NCI-H510A (cell line): ENCODE results near the gene BACH2.
A peak's percentile ranks its signal among the peaks of the same experiment; 100 is the strongest.
"Not testable (repeated sequence)": the region's sequence is repeated elsewhere in the genome, so short reads cannot be mapped to it uniquely, and the experiment has no call there.

Experiments
- DNase-seq: peaks from one replicate; lab custom pipeline; 2025; lab: John Stamatoyannopoulos, UW

The BACH2 gene

GRCh38 chr6:90212274-90212673, 84.4 kb downstream of the BACH2 start:
- DNase-seq = no peak

- no peak for DNase-seq
These were observed 87.1 kb downstream of the BACH2 start for GRCh38 chr6:90209527-90209926.

- not testable (repeated sequence) for DNase-seq
These were observed 88.0 kb downstream of the BACH2 start for GRCh38 chr6:90208690-90209089.

GRCh38 chr6:90204327-90205056, 92.2 kb downstream of the BACH2 start:
- no peak for DNase-seq

DNA sequence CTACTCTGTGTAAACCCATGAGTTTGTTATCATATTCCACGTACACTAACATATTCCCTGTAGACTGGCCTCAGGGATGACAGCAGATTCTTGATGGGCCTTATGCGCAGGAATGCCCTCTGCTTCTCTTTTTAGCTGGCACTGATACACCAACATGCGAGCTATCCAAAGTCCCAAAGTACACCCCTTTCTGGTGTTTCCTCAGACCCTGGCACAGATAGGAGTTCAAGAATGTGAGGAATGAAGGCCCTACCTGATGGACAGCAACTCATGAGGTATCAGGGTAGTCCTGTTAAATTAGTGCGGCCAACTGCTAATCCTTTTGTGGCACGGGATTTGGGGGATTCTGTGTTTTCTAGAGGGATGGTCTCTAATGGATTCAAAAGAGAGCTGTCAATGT, 93.0 kb downstream of the BACH2 start:
- DNase-seq = no peak

DNA sequence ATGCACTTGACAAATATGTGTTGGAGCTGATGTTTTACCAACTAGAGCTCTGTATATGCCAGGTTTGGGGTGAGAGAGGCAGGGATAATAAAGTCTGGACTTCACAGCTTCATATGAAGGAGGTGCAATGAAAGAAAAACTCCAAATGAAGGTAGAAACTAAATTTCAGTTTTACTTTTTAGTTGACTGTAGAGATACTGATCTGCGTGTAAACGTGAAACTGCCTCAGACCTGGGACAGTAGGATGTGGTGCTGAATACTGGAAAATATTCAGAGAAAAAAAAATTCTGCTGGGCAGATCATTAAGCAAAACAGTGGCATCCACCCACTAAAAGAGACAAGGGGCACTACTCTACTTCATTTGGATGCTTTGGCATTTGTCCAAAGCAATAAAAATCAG, 94.5 kb downstream of the BACH2 start:
- no peak for DNase-seq

DNA sequence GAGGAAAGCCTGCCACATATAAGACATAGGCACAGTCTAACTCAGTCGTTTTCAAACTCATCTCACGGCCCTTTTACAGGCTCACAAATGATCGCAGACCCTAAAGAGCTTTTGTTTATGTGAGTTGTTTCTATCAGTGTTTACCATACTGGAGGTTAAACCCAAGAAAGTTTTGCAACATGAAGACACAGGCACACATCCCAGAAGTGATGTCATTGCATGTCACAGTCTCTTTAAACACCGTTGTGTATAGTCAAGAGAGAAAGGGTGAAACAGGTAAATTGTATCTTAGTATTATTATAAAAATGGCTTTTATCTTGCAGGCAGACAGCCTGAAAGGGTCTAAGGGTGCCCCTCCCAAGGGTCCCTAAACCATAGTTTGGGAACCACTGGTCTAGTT, 96.7 kb downstream of the BACH2 start:
- DNase-seq = no peak

- DNase-seq = no peak
These were observed 97.8 kb downstream of the BACH2 start for GRCh38 chr6:90198758-90199425.

DNA sequence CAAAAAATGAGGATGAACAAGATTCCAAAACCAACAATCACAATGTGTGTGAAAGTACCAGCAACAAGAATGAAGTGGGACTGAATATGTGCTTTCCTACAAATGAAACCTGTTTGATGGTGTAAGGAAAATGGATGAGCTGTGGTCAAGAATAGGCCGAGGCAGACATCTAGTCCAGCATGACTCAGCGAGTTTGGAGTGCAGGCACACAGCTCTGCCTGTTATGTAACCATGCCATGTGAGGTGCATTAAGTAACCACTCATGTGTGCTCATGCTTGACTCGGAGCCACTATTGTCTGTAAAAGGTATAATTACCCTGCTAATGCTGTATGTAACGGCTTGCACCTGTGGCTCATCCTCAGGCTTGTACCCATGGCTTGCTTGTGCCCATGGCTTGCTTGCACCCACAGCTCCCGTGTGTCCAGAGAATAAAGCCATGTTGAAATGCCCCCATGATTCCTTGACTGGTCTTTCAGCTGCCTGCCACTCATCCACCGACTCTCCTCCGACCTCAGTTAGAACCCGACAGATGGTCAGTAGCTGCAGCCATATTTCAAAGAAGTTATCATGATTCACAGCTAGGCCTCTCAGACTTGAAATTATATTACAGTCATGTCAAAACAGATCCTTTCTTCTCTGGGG, 98.7 kb downstream of the BACH2 start:
- peak; percentile 56 for DNase-seq

- no peak for DNase-seq
These were observed 101.4 kb downstream of the BACH2 start for GRCh38 chr6:90195094-90195829.

- DNase-seq = no peak
These were observed 102.2 kb downstream of the BACH2 start for GRCh38 chr6:90194371-90194841.

- DNase-seq = no peak
These were observed 103.3 kb downstream of the BACH2 start for GRCh38 chr6:90193359-90193758.

DNA sequence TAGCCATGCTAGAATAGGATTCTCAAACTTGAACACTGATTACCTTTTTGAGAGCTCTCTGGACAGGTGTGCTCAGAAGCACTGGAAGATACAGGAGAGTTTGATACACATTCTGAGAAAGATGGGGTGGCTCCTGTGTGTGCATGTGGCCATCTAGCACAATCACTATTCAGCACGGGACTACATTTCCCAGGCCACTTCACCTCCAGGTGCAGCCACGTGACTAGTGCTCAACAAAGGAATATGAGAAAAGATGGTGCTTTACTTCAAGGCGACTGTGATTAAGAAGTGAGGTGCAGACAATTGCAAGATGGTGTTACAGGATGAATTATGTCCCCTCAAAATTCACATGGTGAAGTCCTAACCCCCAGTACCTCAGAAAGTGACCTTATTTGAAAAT, 103.8 kb downstream of the BACH2 start:
- DNase-seq = no peak

GRCh38 chr6:90190752-90191395, 105.8 kb downstream of the BACH2 start:
- no peak for DNase-seq

- DNase-seq = no peak
These were observed 106.5 kb downstream of the BACH2 start for GRCh38 chr6:90190131-90190530.

DNA sequence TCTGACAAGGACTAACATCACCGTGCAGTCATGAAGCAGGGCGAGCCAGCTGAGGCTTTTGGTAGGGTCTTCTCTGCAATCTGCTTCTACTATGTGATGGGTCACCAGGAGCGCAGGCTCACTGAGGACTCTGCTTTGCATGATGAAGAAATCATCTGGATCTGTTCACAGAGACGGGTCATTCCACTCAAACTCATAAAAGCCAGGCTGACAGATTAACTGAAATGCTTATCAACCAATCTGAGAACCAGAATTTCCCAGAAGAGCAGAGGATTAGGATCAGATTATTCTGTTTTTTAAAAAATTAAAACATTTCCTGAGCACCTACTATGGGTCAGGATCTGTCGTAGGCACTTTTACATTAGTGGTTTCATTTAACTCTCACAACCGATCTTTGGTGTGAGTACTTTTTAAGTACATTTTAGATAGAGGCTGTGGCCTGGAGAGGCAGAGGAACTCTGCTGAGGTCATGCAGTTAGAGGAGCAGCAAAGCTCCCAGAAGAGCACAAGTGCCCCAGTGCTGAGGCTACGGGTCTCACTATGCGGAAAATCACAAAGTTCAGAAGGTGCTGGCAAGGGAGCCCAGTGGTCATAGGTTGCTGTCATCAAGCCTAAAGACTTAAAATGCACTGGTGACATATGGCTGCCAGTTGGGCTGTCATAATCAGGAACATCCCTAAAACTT, 109.1 kb downstream of the BACH2 start:
- no peak for DNase-seq

- peak; percentile 8 for DNase-seq
These were observed 109.8 kb downstream of the BACH2 start for GRCh38 chr6:90186637-90187371.

DNA sequence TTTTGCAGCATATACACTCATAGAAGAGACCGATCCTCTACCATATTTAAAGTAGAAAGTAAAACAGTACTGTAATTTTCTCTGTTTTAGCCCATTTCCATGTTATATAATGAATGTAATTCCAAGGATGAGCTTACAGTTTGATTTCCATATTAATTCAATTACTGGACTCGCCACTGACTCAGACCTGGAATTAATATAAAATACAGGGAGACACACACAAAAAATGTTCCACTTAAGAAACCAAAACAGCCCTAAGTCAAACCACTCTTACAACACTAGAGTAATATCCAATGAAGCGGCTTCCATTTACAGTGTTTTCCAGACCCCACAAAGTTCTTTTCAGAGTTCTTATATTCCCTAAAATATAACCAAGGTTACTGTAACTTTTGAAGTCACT, 110.6 kb downstream of the BACH2 start:
- no peak for DNase-seq

DNA sequence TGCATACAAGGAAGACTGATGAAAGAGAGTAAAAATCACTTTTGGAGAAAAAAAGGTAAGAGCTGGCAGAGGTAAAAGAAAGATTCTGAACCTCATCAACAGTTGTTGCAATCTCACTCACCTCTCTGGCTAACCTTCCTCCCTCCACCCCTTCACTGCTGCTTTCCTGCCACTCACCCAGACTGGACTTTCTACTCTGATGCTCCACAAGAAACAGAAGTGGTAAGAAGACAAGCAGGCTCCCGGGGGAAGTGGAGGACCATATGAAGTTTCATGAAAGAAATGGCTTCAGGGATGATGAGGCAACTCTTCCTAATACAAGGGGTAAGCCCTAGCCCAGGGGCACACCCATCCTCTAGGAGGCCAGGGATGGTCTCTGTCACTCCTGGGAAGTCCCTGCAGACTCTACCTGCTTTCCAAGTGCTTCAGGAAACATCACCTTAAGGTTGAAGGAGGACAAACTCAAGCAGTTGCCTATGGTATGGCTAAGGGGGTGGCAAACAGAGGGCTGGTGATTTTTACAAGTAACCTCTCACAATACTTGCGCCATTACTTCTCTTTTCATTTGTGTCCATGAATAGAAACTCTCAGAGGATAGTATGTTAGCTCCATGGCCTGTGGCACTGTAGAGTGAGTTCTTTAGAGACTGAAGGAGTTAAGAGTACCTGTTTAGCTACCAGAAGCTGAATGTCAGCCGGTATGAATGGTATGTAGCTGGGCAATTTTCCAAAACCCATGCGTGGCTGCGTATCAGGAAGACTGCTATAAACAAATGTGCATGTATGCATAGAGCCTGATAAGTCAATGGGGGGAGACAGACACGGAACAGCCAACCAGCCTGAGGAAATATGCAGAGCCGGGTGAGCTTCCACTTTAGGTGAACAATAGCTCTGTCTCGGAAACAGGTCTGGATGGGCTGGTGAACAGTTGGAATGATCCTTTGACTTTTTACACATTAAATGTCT, 112.0 kb downstream of the BACH2 start:
- peak; percentile 31 for DNase-seq
